ENCODE results near the gene YTHDC1.

DNA sequence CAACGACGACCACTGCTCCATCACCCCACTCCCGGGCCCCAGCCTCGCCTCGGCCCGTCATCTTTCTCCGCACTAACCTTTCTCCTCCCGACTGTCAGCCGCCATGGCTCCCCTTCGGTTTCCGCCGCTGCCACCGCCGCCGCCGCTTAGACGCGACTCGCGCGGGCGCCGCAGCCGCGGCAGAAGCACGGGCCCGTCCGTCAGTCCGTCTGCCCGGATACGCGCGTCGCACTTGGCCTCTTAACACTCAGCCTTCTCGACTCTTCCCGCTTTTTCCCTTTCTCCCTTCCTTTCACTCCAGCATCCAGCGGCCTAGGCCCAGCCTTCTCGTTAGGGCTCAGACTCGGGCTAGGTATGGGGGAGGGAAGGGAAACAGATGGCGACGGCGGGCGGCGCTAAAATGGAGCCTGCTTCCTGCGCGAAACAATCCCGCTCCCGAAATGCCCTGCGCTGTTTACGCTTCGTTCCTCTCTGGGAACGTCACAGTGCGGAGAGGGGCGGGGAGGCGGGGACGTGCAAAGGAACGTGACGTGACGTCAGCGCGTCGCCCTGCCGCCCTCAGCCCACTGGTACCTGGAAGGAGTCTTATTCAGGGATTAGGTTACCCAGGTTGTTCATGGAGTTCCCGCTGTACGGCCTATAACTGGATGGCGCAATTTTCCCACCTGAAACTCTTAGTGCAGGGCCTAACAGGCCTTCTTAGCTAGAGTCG, at the start of gene YTHDC1:
- TF ChIP-seq, protein P1, sequence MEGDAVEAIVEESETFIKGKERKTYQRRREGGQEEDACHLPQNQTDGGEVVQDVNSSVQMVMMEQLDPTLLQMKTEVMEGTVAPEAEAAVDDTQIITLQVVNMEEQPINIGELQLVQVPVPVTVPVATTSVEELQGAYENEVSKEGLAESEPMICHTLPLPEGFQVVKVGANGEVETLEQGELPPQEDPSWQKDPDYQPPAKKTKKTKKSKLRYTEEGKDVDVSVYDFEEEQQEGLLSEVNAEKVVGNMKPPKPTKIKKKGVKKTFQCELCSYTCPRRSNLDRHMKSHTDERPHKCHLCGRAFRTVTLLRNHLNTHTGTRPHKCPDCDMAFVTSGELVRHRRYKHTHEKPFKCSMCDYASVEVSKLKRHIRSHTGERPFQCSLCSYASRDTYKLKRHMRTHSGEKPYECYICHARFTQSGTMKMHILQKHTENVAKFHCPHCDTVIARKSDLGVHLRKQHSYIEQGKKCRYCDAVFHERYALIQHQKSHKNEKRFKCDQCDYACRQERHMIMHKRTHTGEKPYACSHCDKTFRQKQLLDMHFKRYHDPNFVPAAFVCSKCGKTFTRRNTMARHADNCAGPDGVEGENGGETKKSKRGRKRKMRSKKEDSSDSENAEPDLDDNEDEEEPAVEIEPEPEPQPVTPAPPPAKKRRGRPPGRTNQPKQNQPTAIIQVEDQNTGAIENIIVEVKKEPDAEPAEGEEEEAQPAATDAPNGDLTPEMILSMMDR (IDR thresholded peaks at IDR 0.05; ENCODE audit: poor library complexity), result no peak
- TF ChIP-seq EZH2phosphoT487 (IDR thresholded peaks at IDR 0.05; ENCODE audit: low read depth, severe bottlenecking, unreplicated experiment), result no peak
- no peak for TF ChIP-seq EZH2 (IDR thresholded peaks at IDR 0.05; ENCODE audit: borderline replicate concordance)
